AG09309 (cell line): Measurements from ENCODE around the gene MCF2L2.
A peak's percentile ranks its signal among the peaks of the same experiment; 100 is the strongest.

Experiments
- DNase-seq: peaks from one replicate; pipeline ENCODE4 v3.0.0-alpha.2; 2010; ENCODE audit warnings: low read depth
- H3K4me3 ChIP-seq: 2 replicates; pipeline ENCODE4 v1.5.1; 2011; ENCODE audit warnings: mild to moderate bottlenecking, low read depth, low read length, moderate library complexity; ENCODE audit not compliant: control insufficient read depth
- TF ChIP-seq, protein P1 (sequence below): IDR thresholded peaks from 2 replicates; pipeline ENCODE4 v1.5.1; 2011; ENCODE audit warnings: mild to moderate bottlenecking, low read depth, low read length, inconsistent platforms; ENCODE audit not compliant: insufficient read depth, control insufficient read depth; ENCODE audit errors: missing control alignments

MCF2L2 gene

GRCh38 chr3:183449791-183450190 is 21.4 kb upstream of the MCF2L2 start:
- no peak overlapping the region for H3K4me3 ChIP-seq
- TF ChIP-seq, protein P1, sequence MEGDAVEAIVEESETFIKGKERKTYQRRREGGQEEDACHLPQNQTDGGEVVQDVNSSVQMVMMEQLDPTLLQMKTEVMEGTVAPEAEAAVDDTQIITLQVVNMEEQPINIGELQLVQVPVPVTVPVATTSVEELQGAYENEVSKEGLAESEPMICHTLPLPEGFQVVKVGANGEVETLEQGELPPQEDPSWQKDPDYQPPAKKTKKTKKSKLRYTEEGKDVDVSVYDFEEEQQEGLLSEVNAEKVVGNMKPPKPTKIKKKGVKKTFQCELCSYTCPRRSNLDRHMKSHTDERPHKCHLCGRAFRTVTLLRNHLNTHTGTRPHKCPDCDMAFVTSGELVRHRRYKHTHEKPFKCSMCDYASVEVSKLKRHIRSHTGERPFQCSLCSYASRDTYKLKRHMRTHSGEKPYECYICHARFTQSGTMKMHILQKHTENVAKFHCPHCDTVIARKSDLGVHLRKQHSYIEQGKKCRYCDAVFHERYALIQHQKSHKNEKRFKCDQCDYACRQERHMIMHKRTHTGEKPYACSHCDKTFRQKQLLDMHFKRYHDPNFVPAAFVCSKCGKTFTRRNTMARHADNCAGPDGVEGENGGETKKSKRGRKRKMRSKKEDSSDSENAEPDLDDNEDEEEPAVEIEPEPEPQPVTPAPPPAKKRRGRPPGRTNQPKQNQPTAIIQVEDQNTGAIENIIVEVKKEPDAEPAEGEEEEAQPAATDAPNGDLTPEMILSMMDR, result no peak
- DNase-seq, result no peak

GRCh38 chr3:183449391-183449790 is 21.0 kb upstream of the MCF2L2 start:
- TF ChIP-seq, protein P1, result no peak
- DNase-seq, result no peak
- no peak overlapping the region for H3K4me3 ChIP-seq

DNA sequence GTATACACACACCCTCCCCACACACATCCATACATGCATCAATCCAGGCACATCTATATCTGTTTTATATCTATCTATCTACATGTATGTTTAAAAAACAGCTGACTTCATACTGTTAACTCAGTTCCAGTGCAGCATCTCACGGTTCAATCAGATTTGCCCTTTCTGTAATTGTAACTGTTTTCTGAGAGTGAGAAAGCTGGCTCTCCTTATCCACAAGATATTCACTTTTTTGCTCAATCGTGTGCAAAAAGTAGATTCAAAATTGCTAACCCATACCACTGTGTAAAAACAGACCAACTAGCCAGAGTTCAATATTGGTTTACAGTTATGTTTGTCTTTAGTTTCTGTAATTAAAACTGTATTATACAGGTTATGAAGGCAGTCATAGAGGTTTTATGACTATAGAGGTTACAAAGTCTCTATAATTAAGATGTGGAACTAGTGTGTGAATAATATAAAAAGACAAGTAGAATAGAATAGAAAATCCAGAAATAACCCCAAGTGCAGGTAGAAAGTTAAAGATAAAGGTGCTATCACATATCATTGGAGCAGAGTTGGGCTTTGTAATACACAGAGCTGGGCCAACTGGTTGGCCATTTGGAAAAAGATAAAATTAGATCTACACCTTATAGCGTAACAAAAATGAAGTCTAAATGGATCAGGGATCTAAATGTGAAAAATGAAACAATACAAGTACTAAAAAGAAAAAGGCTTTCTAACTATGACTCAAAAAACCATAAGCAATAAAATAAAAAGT is 20.1 kb upstream of the MCF2L2 start:
- TF ChIP-seq, protein P1, result no peak
- no peak overlapping the region for H3K4me3 ChIP-seq
- no peak for DNase-seq

DNA sequence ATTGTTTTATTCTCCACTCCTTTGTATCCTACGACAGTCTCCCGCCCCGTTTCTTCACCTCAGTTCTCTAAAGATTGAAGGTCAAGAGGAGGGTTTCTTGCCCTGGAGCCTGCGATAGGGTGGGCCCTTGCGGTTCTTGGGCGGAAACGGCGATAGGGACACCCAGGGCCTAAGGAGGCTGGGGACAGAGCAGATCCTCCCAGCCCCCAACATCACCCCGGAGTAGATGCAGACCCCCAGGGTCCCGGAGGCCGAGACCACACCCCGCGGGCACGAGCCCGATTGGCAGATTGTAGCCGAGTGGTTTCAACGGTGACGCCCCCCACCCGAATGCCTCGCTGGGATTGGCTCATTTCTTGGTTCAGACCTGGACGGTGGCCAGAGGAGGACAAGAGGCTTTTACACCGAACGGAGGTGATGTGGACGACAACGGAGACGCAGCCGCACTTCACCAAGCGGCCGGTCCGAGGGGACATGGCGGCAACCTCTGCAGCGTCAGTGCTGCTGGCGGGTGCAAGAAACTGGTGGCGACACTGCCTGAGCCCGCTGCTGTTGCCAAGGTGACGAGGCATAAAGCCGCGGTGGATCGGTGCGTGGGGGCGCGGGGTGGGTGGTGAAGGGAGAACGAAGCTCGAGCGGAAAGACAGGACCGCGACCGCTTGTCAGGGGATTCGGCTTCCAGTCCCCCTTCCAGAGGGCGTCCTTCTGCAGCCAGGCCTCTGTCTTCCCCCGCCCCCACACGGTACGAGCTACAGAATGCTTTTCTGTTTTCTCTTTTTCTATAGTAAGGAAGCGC is 19.0 kb upstream of the MCF2L2 start:
- TF ChIP-seq, protein P1, result peak; percentile 9
- peak overlapping the region; percentile 89 for H3K4me3 ChIP-seq
- DNase-seq, result no peak

- no peak for DNase-seq
- H3K4me3 ChIP-seq, result peak overlapping the region; percentile 89
- TF ChIP-seq, protein P1, result no peak
These were observed 18.4 kb upstream of the MCF2L2 start for GRCh38 chr3:183446838-183447205.

- no peak overlapping the region for H3K4me3 ChIP-seq
- no peak for DNase-seq
- TF ChIP-seq, protein P1, result no peak
These were observed 16.3 kb upstream of the MCF2L2 start for GRCh38 chr3:183444748-183445147.
